Stimulated activated CD8-positive, alpha-beta memory T cell treated with anti-CD3 and anti-CD28 coated beads, Interleukin-4, amount 100 ng/mL, for 24 hours (primary cell): Measurements from ENCODE around the gene C11orf58.

Source experiments
- DNase-seq: peaks from one replicate; pipeline ENCODE4 v3.0.0-alpha.2; 2020; ENCODE audit warnings: low read depth

Gene C11orf58

GRCh38 chr11:16769386-16769785, 30.9 kb downstream of the C11orf58 start:
- DNase-seq: no peak

- DNase-seq: no peak
Measured at GRCh38 chr11:16770016-16770415, 31.6 kb downstream of the C11orf58 start.

- no peak for DNase-seq
Measured at GRCh38 chr11:16771350-16772140, 33.1 kb downstream of the C11orf58 start.

- DNase-seq: no peak
Measured at GRCh38 chr11:16772141-16772512, 33.7 kb downstream of the C11orf58 start.

GRCh38 chr11:16773981-16774935, 35.8 kb downstream of the C11orf58 start:
- no peak for DNase-seq

GRCh38 chr11:16774936-16775613, 36.6 kb downstream of the C11orf58 start:
- no peak for DNase-seq

GRCh38 chr11:16775614-16776283, 37.3 kb downstream of the C11orf58 start:
- no peak for DNase-seq

GRCh38 chr11:16776711-16777612, 38.5 kb downstream of the C11orf58 start:
- no peak for DNase-seq

- no peak for DNase-seq
Measured at GRCh38 chr11:16777613-16777975, 39.1 kb downstream of the C11orf58 start.

GRCh38 chr11:16778286-16778685, 39.8 kb downstream of the C11orf58 start:
- no peak for DNase-seq

GRCh38 chr11:16778876-16779275, 40.4 kb downstream of the C11orf58 start:
- DNase-seq: no peak

GRCh38 chr11:16779436-16779835, 41.0 kb downstream of the C11orf58 start:
- DNase-seq: no peak

- DNase-seq: no peak
Measured at GRCh38 chr11:16780146-16780545, 41.7 kb downstream of the C11orf58 start.

GRCh38 chr11:16780698-16781550, 42.5 kb downstream of the C11orf58 start:
- DNase-seq: no peak

GRCh38 chr11:16781936-16782919, 43.8 kb downstream of the C11orf58 start:
- DNase-seq: no peak

GRCh38 chr11:16783321-16783801, 44.9 kb downstream of the C11orf58 start:
- no peak for DNase-seq

- DNase-seq: no peak
Measured at GRCh38 chr11:16784097-16784496, 45.6 kb downstream of the C11orf58 start.

GRCh38 chr11:16784666-16785065, 46.2 kb downstream of the C11orf58 start:
- no peak for DNase-seq
